Right lobe of liver (tissue), 4 donors: ENCODE measurements around the gene SST.

Source experiments
- POLR2A ChIP-seq: fragments of 450-650 bp; IDR thresholded peaks from one replicate; pipeline ENCODE4 v1.6.1; 2017; ENCODE audit warnings: antibody characterized with exemption, mild to moderate bottlenecking
- TF ChIP-seq, protein P1 (sequence below), 4 donors: fragments of 200-600 bp in 3 of 4; fragments of 450-650 bp in 1 of 4; IDR thresholded peaks; one replicate each; pipeline versions ENCODE4 v1.5.1 to v1.8.0; 2016 to 2022; ENCODE audit warnings: antibody characterized with exemption in 4 of 4, mild to moderate bottlenecking in 2 of 4
- donor health status: DM: no; HTN: no; CAD: no.
- donor health status: DM: no; HTN: no; CAD: no.
- donor health status: DM: no; HTN: yes; CAD: no.

- TF ChIP-seq, protein P1, sequence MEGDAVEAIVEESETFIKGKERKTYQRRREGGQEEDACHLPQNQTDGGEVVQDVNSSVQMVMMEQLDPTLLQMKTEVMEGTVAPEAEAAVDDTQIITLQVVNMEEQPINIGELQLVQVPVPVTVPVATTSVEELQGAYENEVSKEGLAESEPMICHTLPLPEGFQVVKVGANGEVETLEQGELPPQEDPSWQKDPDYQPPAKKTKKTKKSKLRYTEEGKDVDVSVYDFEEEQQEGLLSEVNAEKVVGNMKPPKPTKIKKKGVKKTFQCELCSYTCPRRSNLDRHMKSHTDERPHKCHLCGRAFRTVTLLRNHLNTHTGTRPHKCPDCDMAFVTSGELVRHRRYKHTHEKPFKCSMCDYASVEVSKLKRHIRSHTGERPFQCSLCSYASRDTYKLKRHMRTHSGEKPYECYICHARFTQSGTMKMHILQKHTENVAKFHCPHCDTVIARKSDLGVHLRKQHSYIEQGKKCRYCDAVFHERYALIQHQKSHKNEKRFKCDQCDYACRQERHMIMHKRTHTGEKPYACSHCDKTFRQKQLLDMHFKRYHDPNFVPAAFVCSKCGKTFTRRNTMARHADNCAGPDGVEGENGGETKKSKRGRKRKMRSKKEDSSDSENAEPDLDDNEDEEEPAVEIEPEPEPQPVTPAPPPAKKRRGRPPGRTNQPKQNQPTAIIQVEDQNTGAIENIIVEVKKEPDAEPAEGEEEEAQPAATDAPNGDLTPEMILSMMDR (IDR thresholded peaks at IDR 0.05) = no peak
- no peak for TF ChIP-seq POLR2A
These were observed 39.0 kb upstream of the SST start for GRCh38 chr3:187709155-187709554.
